ENCODE data around the gene TLE3.

Gene TLE3

GRCh38 chr15:70047386-70048197 lies 50.1 kb downstream of the TLE3 start:
- no peak for FAIRE-seq

GRCh38 chr15:70046679-70047369 lies 50.9 kb downstream of the TLE3 start:
- no peak for FAIRE-seq

DNA sequence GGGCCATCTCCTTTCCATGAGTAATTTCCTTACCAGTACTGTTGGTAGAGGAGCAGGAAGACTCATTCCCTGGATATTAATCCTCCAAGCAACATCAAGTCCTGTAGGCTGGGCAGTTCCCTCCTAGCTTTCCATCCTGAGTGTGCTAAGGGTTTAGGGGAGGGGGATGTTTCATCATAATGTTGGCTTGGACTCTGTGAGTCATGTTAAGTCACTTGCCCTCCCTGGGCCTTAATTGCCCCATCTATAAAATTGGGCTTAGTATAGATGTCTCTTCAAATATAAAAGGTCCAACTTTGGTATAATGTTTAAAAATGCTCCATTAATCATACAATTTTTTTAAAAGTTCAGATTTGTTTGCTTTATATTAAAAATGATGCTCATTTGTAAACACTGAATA lies 52.7 kb downstream of the TLE3 start:
- no peak for FAIRE-seq

GRCh38 chr15:70044168-70044567 lies 53.5 kb downstream of the TLE3 start:
- no peak for FAIRE-seq

DNA sequence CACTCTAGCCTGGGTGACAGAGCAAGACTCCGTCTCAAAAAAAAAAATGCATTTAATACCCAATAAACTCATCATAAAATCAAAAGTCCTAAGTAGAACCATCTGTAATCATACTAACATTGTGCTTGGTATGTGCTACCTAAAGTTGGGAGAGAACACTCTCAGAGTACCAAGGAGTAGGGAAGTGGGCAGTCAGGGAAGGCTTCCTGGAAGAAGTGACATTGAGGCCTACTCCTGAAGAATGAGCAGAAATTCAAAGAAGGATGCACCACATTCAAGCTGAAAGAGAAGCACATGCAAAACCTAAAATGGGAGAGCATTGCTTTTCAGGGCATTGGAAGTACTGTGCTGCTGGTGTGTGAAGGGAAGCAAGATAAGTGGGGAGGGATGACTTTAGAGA lies 54.1 kb downstream of the TLE3 start:
- FAIRE-seq: no peak

DNA sequence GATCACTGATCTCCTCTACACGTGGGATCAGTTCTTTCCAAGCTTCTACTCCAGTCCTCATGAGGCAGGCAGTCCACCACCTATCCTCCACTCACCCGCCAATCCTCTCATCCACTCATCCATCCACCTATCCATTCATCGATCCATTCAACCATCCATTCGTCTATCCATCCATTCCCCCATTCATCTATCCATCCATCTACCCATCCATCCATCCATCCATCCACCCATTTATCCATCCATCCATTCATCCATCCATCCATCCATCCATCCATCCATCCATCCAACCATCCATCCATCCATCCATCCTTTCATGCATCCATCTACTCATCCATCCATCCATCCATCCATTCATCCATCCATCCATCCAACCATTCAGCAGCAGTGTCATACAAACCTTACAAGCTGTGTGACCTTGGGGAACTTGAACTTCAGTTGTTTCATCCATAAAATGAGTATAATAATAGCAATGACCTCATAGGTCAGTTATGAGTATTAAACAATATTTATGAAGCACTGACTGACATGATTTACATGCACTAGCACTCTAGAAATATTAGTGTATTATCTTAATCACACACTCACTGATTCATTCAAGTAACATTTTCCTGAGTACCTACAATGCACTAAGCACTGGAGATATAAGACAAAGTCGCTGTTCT lies 55.0 kb downstream of the TLE3 start:
- no peak for FAIRE-seq

DNA sequence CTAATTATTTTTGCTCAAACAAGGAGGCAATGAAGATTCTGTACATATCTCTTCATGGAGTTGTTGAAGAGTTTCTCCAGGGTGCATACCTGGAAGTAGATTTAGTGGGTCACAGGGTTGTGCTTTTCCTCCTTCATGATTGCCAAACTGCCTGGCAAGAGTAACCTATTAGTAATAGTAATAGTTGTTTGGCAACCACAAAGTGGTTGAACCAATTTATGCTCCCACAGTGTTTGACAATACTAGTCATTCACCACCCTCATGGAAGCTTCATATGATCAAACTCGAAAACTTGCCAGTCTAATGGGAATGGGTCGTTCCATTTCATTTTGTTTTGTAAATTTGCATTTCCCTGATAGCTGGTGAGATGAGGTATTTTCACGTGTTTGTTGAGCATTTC lies 57.8 kb downstream of the TLE3 start:
- FAIRE-seq: no peak

DNA sequence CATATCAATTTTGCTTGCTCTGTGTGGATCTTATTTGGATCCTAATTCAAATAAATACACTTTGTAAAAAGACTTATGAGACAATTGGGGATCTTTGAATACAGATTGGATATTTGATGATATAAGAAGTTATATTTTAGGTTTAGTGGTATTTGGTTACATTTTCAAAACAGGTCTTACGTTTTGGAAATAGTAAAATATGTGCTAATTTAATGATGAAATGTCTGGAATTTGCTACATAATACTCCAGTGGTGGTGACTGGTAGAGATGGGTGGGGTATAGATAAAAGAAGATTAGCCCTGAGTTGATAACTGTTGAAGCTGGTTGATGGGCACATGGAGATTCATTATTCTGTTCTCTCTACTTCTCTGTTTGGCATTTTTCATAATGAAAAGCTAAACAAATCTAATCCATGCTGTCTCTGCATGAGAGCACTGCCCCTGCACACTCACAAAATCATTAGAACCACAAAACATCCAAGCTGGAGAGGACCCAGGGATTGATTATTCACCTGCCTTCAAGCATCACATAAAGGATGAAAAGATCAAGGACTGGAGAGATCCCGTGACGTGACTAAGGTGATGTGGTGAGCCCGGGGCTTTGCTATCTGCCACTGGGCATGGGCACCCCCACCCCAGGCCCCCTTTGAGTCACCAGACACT lies 58.9 kb downstream of the TLE3 start:
- FAIRE-seq: no peak

- no peak for FAIRE-seq
Measured at GRCh38 chr15:70037292-70037640, 60.5 kb downstream of the TLE3 start.

- FAIRE-seq: no peak
Measured at GRCh38 chr15:70036585-70037291, 61.0 kb downstream of the TLE3 start.

GRCh38 chr15:70035719-70036077 lies 62.0 kb downstream of the TLE3 start:
- no peak for FAIRE-seq

- FAIRE-seq: no peak
Measured at GRCh38 chr15:70035051-70035718, 62.5 kb downstream of the TLE3 start.

- no peak for FAIRE-seq
Measured at GRCh38 chr15:70034596-70034995, 63.1 kb downstream of the TLE3 start.

DNA sequence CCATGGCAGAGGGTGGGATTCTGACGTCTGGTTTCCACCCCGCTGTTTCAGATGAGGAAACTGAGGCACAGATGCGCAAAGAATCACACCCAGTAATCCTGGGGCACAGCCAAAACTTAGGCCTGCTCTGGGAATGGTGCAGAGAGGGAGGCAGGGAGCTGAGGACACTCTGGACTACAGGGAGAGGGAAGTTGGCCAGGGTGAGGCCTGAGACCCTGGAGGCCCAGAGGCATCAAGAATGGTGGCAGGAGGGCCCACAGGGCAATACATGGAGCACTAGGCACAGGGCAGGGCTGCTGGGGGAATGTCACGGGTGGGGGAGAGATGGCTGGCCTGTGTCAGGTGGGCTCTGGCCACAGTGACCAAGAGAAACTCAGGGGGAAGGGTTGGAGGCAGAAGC lies 63.6 kb downstream of the TLE3 start:
- FAIRE-seq: no peak

DNA sequence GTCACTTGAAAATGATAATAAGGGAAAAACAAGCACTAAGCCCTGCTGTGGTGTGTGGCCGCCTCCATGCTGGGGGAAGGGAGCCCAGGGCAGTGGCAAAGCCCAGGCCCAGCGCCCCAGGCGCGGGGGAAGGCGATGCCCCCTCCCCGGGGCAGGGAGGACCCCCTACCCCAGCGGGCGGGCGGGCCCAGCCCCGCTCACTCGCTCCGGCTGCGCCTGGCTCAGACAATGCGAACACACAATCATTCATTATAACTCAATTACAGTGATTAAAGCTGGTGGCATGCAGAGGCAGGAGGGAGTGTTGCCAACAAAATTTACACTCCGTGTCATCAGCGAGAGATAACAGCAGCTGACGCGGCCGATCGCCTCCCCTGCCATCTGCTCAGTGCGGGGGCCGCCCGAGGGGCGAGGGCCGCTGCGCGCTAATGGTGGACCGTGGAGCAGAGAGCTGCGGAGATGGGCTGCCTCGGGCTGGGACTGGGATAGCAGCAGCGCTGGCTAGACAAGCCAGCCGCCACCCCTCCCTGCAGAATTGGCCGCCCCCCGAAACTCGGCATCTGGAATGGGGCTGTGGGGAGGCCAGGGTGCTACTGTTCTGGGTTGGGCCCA lies 64.1 kb downstream of the TLE3 start:
- no peak for FAIRE-seq

GRCh38 chr15:70033109-70033508 lies 64.6 kb downstream of the TLE3 start:
- FAIRE-seq: no peak

GRCh38 chr15:70032509-70032908 lies 65.2 kb downstream of the TLE3 start:
- no peak for FAIRE-seq

GRCh38 chr15:70031713-70032112 lies 66.0 kb downstream of the TLE3 start:
- FAIRE-seq: no peak

- no peak for FAIRE-seq
Measured at GRCh38 chr15:70031261-70031660, 66.5 kb downstream of the TLE3 start.

GRCh38 chr15:70030851-70031250 lies 66.9 kb downstream of the TLE3 start:
- no peak for FAIRE-seq

DNA sequence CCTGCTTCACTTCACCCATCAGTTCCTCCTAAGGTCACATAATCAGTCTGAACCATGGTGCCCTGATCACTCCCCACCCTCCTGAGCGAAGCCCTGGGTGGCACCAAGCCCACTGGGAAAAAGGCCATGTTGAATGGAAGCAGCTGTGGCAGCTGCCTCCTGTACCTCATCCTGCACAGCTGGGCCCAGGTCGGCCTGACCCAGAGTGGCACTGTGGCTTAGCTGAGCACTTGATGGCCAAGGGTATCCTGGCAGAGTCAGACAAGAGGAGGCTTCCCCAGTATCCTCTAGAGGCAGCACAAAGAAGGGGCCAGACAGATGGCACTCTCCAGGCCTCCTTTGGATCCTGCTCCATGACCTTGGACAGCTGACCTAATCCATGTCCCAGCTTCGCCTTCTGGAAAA lies 68.4 kb downstream of the TLE3 start:
- no peak for FAIRE-seq

- no peak for FAIRE-seq
Measured at GRCh38 chr15:70027518-70027917, 70.2 kb downstream of the TLE3 start.

All from endometrium (tissue), 2 donors.